WTC11 (cell line): ENCODE data around the gene SEMA4D. TPM values are rescaled to one million over a fixed set of nuclear protein-coding genes. Genes with fewer than 3 reads are reported as not detected.

Experiments
- ATAC-seq: fragments of 200-7000 bp; cut with Tn5 transposase; 2 replicates; pipeline ENCODE4 v1.10.0; 2021; ENCODE audit warnings: mild to moderate bottlenecking, moderate library complexity
- CTCF ChIA-PET: fragments of 300-600 bp; sonication (Branson Sonifier 250); formaldehyde crosslinking; loops from one replicate; lab custom pipeline; 2021; ENCODE audit warnings: antibody characterized with exemption; lab: Charles Lee
- POLR2A ChIA-PET: fragments of 350-600 bp; sonication (Branson Sonifier 250); formaldehyde crosslinking; loops from one replicate; lab custom pipeline; 2021; ENCODE audit warnings: antibody characterized with exemption; lab: Charles Lee
- DNase-seq: peaks from one replicate; pipeline ENCODE4 v3.0.0; 2021; ENCODE audit warnings: low spot score
- H3K27ac Mint-ChIP-seq: 2 replicates; pipeline ENCODE4 v1.8.0; 2021; ENCODE audit warnings: mixed read lengths
- H3K27me3 Mint-ChIP-seq: 2 replicates; pipeline ENCODE4 v1.8.0; 2021; ENCODE audit warnings: low read depth, mild to moderate bottlenecking, moderate library complexity, mixed read lengths
- H3K36me3 Mint-ChIP-seq: 2 replicates; pipeline ENCODE4 v1.8.0; 2021; ENCODE audit warnings: mixed read lengths
- H3K4me1 Mint-ChIP-seq: 2 replicates; pipeline ENCODE4 v1.8.0; 2022; ENCODE audit warnings: mixed read lengths
- H3K4me3 Mint-ChIP-seq: 2 replicates; pipeline ENCODE4 v1.8.0; 2021; ENCODE audit warnings: mild to moderate bottlenecking, moderate library complexity, mixed read lengths
- H3K9me3 Mint-ChIP-seq: 2 replicates; pipeline ENCODE4 v1.8.0; 2021; ENCODE audit warnings: mixed read lengths
- ATF1 ChIP-seq: sonication (generic); formaldehyde crosslinking; IDR thresholded peaks from 2 replicates; pipeline ENCODE4 v1.8.1; 2023; ENCODE audit warnings: mild to moderate bottlenecking, moderate library complexity, missing genetic modification reagents
- ETV6 ChIP-seq: sonication (generic); formaldehyde crosslinking; IDR thresholded peaks from 2 replicates; pipeline ENCODE4 v1.8.1; 2022; ENCODE audit warnings: mild to moderate bottlenecking, missing genetic modification reagents
- FOXJ3 ChIP-seq: sonication (generic); formaldehyde crosslinking; IDR thresholded peaks from 2 replicates; pipeline ENCODE4 v1.9.0; 2021; ENCODE audit warnings: missing genetic modification reagents, mild to moderate bottlenecking, borderline replicate concordance
- GRHL2 ChIP-seq: fragments of 250-450 bp; sonication (Bioruptor Pico); IDR thresholded peaks from 2 replicates; pipeline ENCODE4 v1.8.0; 2022; ENCODE audit warnings: mild to moderate bottlenecking, moderate library complexity; ENCODE audit not compliant: insufficient replicate concordance, severe bottlenecking
- JUN ChIP-seq: sonication (generic); formaldehyde crosslinking; IDR thresholded peaks from 2 replicates; pipeline ENCODE4 v1.8.0; 2023; ENCODE audit warnings: mild to moderate bottlenecking, missing genetic modification reagents
- MYBL2 ChIP-seq: sonication (generic); formaldehyde crosslinking; IDR thresholded peaks from 2 replicates; pipeline ENCODE4 v1.8.1; 2023; ENCODE audit warnings: mild to moderate bottlenecking, moderate library complexity, missing genetic modification reagents
- TCF7 ChIP-seq: sonication (generic); formaldehyde crosslinking; IDR thresholded peaks from 2 replicates; pipeline ENCODE4 v1.8.0; 2022; ENCODE audit warnings: mild to moderate bottlenecking, low read depth, missing genetic modification reagents, moderate library complexity
- TP53 ChIP-seq: sonication (generic); formaldehyde crosslinking; IDR thresholded peaks from 2 replicates; pipeline ENCODE4 v1.8.1; 2023; ENCODE audit warnings: mild to moderate bottlenecking, missing genetic modification reagents
- ZBTB21 ChIP-seq: sonication (generic); formaldehyde crosslinking; IDR thresholded peaks from 2 replicates; pipeline ENCODE4 v1.8.1; 2023; ENCODE audit warnings: mild to moderate bottlenecking, missing genetic modification reagents, borderline replicate concordance
- ZNF138 ChIP-seq: sonication (generic); formaldehyde crosslinking; conservative IDR thresholded peaks from 2 replicates; pipeline ENCODE4 v1.8.1; 2022; ENCODE audit warnings: mild to moderate bottlenecking, moderate library complexity, missing genetic modification reagents
- ZNF232 ChIP-seq: sonication (generic); formaldehyde crosslinking; IDR thresholded peaks from 2 replicates; pipeline ENCODE4 v1.8.0; 2022; ENCODE audit warnings: mild to moderate bottlenecking, missing genetic modification reagents
- ZNF423 ChIP-seq: fragments of 250-450 bp; sonication (Bioruptor Pico); IDR thresholded peaks from 2 replicates; pipeline ENCODE4 v2.1.2; 2022; ENCODE audit warnings: mild to moderate bottlenecking, moderate library complexity
- total RNA-seq: library from RNA; stranded (reverse); gene quantifications from 3 replicates; pipeline ENCODE4 v1.2.3, GENCODE V29; 2021
- TF ChIP-seq, protein P1 (sequence below): fragments of 200-600 bp; IDR thresholded peaks from 2 replicates; pipeline ENCODE4 v1.8.0; 2022; ENCODE audit warnings: antibody characterized with exemption
- TF ChIP-seq, protein P2 (sequence below): sonication (generic); formaldehyde crosslinking; IDR thresholded peaks from 2 replicates; pipeline ENCODE4 v1.8.1; 2023; ENCODE audit warnings: mild to moderate bottlenecking, missing genetic modification reagents, moderate library complexity
- TF ChIP-seq, protein P3 (sequence below): sonication (generic); formaldehyde crosslinking; IDR thresholded peaks from 2 replicates; pipeline ENCODE4 v1.8.0; 2022; ENCODE audit warnings: mild to moderate bottlenecking, missing genetic modification reagents
- TF ChIP-seq, protein P4 (sequence below): sonication (generic); formaldehyde crosslinking; IDR thresholded peaks from 2 replicates; pipeline ENCODE4 v1.8.1; 2022; ENCODE audit warnings: missing genetic modification reagents, borderline replicate concordance
- TF ChIP-seq, protein P5 (sequence below): sonication (generic); formaldehyde crosslinking; IDR thresholded peaks from 2 replicates; pipeline ENCODE4 v1.8.1; 2023; ENCODE audit warnings: mild to moderate bottlenecking, missing genetic modification reagents, borderline replicate concordance
- TF ChIP-seq, protein P6 (sequence below): fragments of 250-450 bp; sonication (Bioruptor Pico); IDR thresholded peaks from 2 replicates; pipeline ENCODE4 v1.9.0; 2021; ENCODE audit warnings: mild to moderate bottlenecking
- TF ChIP-seq, protein P7 (sequence below): sonication (generic); formaldehyde crosslinking; IDR thresholded peaks from 2 replicates; pipeline ENCODE4 v1.8.1; 2023; ENCODE audit warnings: mild to moderate bottlenecking, missing genetic modification reagents, moderate library complexity
- TF ChIP-seq, protein P8 (sequence below): fragments of 250-450 bp; sonication (Bioruptor Pico); IDR thresholded peaks from 2 replicates; pipeline ENCODE4 v2.1.2; 2022; ENCODE audit warnings: mild to moderate bottlenecking, moderate library complexity

The SEMA4D gene
- total RNA-seq, 1 experiment from 2014 or later = 67.8 TPM

DNA sequence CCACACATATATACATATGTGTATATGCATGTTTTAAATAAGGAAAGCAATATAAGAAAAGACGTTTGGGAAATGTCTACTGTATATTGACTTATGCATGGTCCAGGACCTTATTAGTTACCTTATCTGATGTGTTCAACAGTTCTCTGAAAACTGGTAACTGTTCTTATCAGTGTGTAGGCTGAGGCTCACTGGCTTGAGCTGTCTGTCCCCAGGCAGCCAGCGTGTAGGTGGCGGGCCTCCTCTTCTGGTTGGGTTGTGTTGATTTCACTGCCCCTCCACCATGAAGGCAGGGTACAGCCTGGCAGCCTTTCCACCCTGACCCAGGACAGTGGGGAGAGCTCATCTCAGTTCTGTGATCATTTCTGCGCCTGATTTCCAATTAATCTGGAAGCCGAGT lies 38.7 kb upstream of the SEMA4D start:
- no peak for ATAC-seq

DNA sequence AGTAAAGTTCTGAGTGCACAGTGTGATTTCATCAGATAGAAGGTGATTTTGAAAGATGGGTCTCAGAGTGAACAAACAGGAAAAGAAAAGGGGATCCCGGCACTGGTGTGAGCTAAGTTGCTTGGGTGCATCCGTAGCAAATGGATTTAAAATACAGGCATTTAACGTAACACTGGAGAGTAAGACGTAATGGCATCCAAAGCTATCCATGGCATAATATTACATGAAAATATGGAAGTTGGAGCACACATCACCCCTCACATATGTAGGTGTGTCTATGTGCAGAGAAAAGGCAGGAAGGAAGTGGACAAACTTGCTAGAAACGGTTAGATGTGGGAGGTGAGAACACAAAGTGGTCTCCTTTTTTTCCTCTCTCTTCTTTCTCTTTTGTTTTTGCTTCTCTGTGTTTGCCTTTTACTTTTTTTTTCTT lies 38.2 kb upstream of the SEMA4D start:
- Mint-ChIP-seq H3K4me1 (peaks cover 5% of the 10 kb centered on the region), H3K36me3 (no peaks in the 10 kb centered on the region), H3K27ac (no peak overlapping the region), H3K27me3 (no peaks in the 10 kb centered on the region), H3K9me3 (peaks cover 15% of the 10 kb centered on the region), H3K4me3 (no peak overlapping the region)
- ATAC-seq (no peak), DNase-seq (no peak)
- ChIA-PET CTCF (no interaction called here), POLR2A (no interaction called here)
- TF ChIP-seq GRHL2 (no peak), ZNF232 (CRISPR knock-in tag) (no peak), TP53 (CRISPR knock-in tag) (no peak), ZNF138 (CRISPR knock-in tag) (no peak), ATF1 (CRISPR knock-in tag) (no peak)
- TF ChIP-seq, protein P1, sequence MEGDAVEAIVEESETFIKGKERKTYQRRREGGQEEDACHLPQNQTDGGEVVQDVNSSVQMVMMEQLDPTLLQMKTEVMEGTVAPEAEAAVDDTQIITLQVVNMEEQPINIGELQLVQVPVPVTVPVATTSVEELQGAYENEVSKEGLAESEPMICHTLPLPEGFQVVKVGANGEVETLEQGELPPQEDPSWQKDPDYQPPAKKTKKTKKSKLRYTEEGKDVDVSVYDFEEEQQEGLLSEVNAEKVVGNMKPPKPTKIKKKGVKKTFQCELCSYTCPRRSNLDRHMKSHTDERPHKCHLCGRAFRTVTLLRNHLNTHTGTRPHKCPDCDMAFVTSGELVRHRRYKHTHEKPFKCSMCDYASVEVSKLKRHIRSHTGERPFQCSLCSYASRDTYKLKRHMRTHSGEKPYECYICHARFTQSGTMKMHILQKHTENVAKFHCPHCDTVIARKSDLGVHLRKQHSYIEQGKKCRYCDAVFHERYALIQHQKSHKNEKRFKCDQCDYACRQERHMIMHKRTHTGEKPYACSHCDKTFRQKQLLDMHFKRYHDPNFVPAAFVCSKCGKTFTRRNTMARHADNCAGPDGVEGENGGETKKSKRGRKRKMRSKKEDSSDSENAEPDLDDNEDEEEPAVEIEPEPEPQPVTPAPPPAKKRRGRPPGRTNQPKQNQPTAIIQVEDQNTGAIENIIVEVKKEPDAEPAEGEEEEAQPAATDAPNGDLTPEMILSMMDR = no peak
- TF ChIP-seq, protein P2, sequence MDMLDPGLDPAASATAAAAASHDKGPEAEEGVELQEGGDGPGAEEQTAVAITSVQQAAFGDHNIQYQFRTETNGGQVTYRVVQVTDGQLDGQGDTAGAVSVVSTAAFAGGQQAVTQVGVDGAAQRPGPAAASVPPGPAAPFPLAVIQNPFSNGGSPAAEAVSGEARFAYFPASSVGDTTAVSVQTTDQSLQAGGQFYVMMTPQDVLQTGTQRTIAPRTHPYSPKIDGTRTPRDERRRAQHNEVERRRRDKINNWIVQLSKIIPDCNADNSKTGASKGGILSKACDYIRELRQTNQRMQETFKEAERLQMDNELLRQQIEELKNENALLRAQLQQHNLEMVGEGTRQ (CRISPR knock-in tag) = no peak
- TF ChIP-seq, protein P3, sequence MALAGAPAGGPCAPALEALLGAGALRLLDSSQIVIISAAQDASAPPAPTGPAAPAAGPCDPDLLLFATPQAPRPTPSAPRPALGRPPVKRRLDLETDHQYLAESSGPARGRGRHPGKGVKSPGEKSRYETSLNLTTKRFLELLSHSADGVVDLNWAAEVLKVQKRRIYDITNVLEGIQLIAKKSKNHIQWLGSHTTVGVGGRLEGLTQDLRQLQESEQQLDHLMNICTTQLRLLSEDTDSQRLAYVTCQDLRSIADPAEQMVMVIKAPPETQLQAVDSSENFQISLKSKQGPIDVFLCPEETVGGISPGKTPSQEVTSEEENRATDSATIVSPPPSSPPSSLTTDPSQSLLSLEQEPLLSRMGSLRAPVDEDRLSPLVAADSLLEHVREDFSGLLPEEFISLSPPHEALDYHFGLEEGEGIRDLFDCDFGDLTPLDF (CRISPR knock-in tag) = no peak

More for the DNA sequence above, 38.7 kb upstream of the SEMA4D start:
- no peak overlapping the region for H3K4me3 Mint-ChIP-seq
- H3K27me3 Mint-ChIP-seq = no peaks in the 10 kb centered on the region
- peaks cover 14% of the 10 kb centered on the region; the same call in 1 of the 2 replicates for H3K9me3 Mint-ChIP-seq
- DNase-seq = no peak
- CTCF ChIA-PET = no interaction called here
- H3K27ac Mint-ChIP-seq = no peak overlapping the region
- POLR2A ChIA-PET = no interaction called here
- peaks cover 5% of the 10 kb centered on the region for H3K4me1 Mint-ChIP-seq
- TF ChIP-seq, protein P4, sequence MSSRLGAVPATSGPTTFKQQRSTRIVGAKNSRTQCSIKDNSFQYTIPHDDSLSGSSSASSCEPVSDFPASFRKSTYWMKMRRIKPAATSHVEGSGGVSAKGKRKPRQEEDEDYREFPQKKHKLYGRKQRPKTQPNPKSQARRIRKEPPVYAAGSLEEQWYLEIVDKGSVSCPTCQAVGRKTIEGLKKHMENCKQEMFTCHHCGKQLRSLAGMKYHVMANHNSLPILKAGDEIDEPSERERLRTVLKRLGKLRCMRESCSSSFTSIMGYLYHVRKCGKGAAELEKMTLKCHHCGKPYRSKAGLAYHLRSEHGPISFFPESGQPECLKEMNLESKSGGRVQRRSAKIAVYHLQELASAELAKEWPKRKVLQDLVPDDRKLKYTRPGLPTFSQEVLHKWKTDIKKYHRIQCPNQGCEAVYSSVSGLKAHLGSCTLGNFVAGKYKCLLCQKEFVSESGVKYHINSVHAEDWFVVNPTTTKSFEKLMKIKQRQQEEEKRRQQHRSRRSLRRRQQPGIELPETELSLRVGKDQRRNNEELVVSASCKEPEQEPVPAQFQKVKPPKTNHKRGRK (CRISPR knock-in tag) = no peak
- TF ChIP-seq, protein P5, sequence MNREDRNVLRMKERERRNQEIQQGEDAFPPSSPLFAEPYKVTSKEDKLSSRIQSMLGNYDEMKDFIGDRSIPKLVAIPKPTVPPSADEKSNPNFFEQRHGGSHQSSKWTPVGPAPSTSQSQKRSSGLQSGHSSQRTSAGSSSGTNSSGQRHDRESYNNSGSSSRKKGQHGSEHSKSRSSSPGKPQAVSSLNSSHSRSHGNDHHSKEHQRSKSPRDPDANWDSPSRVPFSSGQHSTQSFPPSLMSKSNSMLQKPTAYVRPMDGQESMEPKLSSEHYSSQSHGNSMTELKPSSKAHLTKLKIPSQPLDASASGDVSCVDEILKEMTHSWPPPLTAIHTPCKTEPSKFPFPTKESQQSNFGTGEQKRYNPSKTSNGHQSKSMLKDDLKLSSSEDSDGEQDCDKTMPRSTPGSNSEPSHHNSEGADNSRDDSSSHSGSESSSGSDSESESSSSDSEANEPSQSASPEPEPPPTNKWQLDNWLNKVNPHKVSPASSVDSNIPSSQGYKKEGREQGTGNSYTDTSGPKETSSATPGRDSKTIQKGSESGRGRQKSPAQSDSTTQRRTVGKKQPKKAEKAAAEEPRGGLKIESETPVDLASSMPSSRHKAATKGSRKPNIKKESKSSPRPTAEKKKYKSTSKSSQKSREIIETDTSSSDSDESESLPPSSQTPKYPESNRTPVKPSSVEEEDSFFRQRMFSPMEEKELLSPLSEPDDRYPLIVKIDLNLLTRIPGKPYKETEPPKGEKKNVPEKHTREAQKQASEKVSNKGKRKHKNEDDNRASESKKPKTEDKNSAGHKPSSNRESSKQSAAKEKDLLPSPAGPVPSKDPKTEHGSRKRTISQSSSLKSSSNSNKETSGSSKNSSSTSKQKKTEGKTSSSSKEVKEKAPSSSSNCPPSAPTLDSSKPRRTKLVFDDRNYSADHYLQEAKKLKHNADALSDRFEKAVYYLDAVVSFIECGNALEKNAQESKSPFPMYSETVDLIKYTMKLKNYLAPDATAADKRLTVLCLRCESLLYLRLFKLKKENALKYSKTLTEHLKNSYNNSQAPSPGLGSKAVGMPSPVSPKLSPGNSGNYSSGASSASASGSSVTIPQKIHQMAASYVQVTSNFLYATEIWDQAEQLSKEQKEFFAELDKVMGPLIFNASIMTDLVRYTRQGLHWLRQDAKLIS (CRISPR knock-in tag) = no peak
- TF ChIP-seq ZNF138 (CRISPR knock-in tag) = no peak
- TF ChIP-seq ZNF423 = no peak
- no peak for TF ChIP-seq JUN (CRISPR knock-in tag)
- TF ChIP-seq ETV6 = no peak
- TF ChIP-seq, protein P6, sequence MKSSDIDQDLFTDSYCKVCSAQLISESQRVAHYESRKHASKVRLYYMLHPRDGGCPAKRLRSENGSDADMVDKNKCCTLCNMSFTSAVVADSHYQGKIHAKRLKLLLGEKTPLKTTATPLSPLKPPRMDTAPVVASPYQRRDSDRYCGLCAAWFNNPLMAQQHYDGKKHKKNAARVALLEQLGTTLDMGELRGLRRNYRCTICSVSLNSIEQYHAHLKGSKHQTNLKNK (CRISPR knock-in tag) = no peak
- TF ChIP-seq FOXJ3 = no peak
- TF ChIP-seq, protein P7, sequence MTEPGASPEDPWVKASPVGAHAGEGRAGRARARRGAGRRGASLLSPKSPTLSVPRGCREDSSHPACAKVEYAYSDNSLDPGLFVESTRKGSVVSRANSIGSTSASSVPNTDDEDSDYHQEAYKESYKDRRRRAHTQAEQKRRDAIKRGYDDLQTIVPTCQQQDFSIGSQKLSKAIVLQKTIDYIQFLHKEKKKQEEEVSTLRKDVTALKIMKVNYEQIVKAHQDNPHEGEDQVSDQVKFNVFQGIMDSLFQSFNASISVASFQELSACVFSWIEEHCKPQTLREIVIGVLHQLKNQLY = no peak
- TF ChIP-seq TCF7 = no peak
- no peak for TF ChIP-seq ZBTB21 (CRISPR knock-in tag)
- TF ChIP-seq, protein P8, sequence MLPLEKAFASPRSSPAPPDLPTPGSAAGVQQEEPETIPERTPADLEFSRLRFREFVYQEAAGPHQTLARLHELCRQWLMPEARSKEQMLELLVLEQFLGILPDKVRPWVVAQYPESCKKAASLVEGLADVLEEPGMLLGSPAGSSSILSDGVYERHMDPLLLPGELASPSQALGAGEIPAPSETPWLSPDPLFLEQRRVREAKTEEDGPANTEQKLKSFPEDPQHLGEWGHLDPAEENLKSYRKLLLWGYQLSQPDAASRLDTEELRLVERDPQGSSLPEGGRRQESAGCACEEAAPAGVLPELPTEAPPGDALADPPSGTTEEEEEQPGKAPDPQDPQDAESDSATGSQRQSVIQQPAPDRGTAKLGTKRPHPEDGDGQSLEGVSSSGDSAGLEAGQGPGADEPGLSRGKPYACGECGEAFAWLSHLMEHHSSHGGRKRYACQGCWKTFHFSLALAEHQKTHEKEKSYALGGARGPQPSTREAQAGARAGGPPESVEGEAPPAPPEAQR (CRISPR knock-in tag) = no peak
- no peak for TF ChIP-seq MYBL2 (CRISPR knock-in tag)
- H3K36me3 Mint-ChIP-seq = no peaks in the 10 kb centered on the region
